Measurements from ENCODE around the gene BARX2. TPM values are rescaled to one million over a fixed set of nuclear protein-coding genes. Genes with fewer than 3 reads are reported as not detected.

The BARX2 gene
- total and polyA plus RNA-seq, 12 donors: 0.01 TPM; not detected in 11

GRCh38 chr11:129392995-129393394 is 17.3 kb downstream of the BARX2 start:
- H3K9me3 ChIP-seq: no peaks in the 10 kb centered on the region
- H3K4me3 ChIP-seq: no peak overlapping the region
- DNase-seq (no peak), ATAC-seq (no peak)
- no peak overlapping the region for H3K27ac ChIP-seq
- no peak for TF ChIP-seq CTCF (IDR thresholded peaks at IDR 0.05)
- peaks cover 0 to 55% (median 29%) of the 10 kb centered on the region in 7 donors for H3K27me3 ChIP-seq
- intact Hi-C loops (cut with DNase I): no loop called here
- no peaks in the 10 kb centered on the region for H3K36me3 ChIP-seq
- whole genome bisulfite sequencing, 2 donors: 50 to 67% methylated on average over 1 of the region's 1 CpG
- H3K4me1 ChIP-seq: no peaks in the 10 kb centered on the region

- no peak for TF ChIP-seq CTCF (IDR thresholded peaks at IDR 0.05)
- H3K9me3 ChIP-seq: peaks cover 0 to 7% (median 0%) of the 10 kb centered on the region in 11 donors
- no peaks in the 10 kb centered on the region for H3K36me3 ChIP-seq
- H3K27me3 ChIP-seq: peaks cover 0 to 43% (median 29%) of the 10 kb centered on the region in 7 donors
- DNase-seq: no peak
- 77 to 82% methylated on average over 3 of the region's 3 CpGs for WGBS, 2 donors
- H3K27ac ChIP-seq: no peak overlapping the region
- H3K4me3 ChIP-seq: no peak overlapping the region
- intact Hi-C loops (cut with DNase I): no loop called here
- no peak for ATAC-seq
- no peaks in the 10 kb centered on the region for H3K4me1 ChIP-seq
These were observed 19.1 kb downstream of the BARX2 start for GRCh38 chr11:129394709-129395108.

- no peak for TF ChIP-seq CTCF (IDR thresholded peaks at IDR 0.05)
- DNase-seq (no peak), ATAC-seq (no peak)
- no peaks in the 10 kb centered on the region for H3K36me3 ChIP-seq
- peaks cover 0 to 7% (median 0%) of the 10 kb centered on the region in 11 donors for H3K9me3 ChIP-seq
- H3K4me1 ChIP-seq: no peaks in the 10 kb centered on the region
- no peak overlapping the region for H3K4me3 ChIP-seq
- intact Hi-C loops (cut with DNase I): no loop called here
- no peak overlapping the region for H3K27ac ChIP-seq
- H3K27me3 ChIP-seq: peaks cover 0 to 37% (median 24%) of the 10 kb centered on the region in 7 donors
- 36 to 44% methylated on average over 9 of the region's 9 CpGs for WGBS, 2 donors
These were observed 19.8 kb downstream of the BARX2 start for GRCh38 chr11:129395432-129395831.

GRCh38 chr11:129395883-129396282 is 20.2 kb downstream of the BARX2 start:
- ATAC-seq: no peak
- WGBS, 2 donors: 67 to 79% methylated on average over 7 of the region's 7 CpGs
- no peak for DNase-seq
- TF ChIP-seq CTCF (IDR thresholded peaks at IDR 0.05): no peak
- H3K4me3 ChIP-seq: no peak overlapping the region
- H3K9me3 ChIP-seq: peaks cover 0 to 7% (median 0%) of the 10 kb centered on the region in 11 donors
- H3K36me3 ChIP-seq: no peaks in the 10 kb centered on the region
- intact Hi-C loops (cut with DNase I): no loop called here
- no peak overlapping the region for H3K27ac ChIP-seq
- no peaks in the 10 kb centered on the region for H3K4me1 ChIP-seq
- H3K27me3 ChIP-seq: peaks cover 0 to 33% (median 20%) of the 10 kb centered on the region in 7 donors
